NCI-H1048 (cell line): Measurements from ENCODE around the gene ATM.
"Not testable (repeated sequence)": the region's sequence is repeated elsewhere in the genome, so short reads cannot be mapped to it uniquely, and the experiment has no call there.

Experiments
- DNase-seq: peaks from one replicate; lab custom pipeline; 2025; lab: John Stamatoyannopoulos, UW

The ATM gene

DNA sequence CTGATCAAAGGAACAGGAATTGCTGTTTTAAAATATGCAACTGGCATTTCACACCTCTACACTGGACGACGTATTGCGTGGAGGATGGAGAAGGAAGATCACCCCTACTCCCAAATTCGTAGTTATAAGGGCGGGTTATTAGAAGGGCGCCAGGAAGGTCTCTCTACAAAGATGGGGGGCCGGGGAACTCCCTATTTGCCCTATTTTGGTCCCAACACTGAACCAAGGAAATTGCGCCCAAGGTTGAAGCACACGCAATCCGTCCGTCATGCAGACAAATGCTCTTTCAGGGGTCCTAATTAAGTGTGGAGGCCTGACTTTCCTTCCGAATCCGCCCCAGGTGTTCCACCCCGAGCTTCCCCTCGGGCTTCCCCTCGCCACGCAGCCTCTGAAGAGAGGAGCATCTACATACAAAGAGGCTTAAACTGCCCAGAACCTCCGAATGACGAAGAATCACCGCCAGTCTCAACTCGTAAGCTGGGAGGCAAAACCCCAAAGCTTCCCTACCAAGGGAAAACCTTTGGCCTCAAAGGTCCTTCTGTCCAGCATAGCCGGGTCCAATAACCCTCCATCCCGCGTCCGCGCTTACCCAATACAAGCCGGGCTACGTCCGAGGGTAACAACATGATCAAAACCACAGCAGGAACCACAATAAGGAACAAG is 825 bp upstream of the ATM start:
- no peak for DNase-seq

- DNase-seq = no peak
Measured at GRCh38 chr11:108223348-108224149, 682 bp downstream of the ATM start.

DNA sequence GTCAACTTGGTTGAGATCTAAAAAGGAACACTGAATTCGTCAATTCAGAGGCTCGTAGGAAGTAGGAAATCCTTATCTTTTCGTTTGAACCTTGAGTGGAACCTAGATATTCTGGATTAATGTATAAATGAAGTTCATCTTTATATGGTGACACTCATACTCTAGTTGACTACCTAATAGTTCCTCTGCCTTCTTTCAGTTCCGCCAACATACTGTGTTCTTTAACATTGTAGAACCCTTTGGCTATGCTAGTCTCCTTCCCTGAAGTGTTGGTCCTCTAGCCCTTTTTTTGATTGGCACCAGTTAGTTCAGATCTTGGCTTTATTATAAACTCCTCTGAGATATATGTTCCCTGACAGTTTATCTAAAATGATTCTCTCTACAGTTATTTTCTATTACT is 1.5 kb downstream of the ATM start:
- DNase-seq = no peak

GRCh38 chr11:108224911-108225786 is 2.3 kb downstream of the ATM start:
- DNase-seq = no peak

DNA sequence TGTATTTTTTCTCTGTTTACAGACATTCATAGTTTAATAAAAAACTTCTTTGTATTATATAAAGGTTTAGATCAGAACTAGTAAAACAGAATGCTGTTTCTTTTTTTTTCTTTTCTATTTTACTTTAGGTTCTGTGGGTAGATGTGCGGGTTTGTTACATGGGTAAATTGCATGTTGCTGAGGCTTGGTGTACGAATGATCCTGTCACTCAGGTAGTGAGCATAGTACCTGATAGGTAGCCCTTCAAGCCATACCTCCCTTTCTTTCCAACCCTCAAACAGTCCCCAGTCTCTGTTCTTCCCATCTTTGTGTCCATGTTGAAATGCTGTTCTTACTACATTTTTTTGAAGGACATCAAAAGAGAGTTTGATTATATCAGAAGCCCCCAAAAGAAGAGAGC is 3.2 kb downstream of the ATM start:
- DNase-seq = no peak

GRCh38 chr11:108228251-108228650 is 5.4 kb downstream of the ATM start:
- no peak for DNase-seq

DNA sequence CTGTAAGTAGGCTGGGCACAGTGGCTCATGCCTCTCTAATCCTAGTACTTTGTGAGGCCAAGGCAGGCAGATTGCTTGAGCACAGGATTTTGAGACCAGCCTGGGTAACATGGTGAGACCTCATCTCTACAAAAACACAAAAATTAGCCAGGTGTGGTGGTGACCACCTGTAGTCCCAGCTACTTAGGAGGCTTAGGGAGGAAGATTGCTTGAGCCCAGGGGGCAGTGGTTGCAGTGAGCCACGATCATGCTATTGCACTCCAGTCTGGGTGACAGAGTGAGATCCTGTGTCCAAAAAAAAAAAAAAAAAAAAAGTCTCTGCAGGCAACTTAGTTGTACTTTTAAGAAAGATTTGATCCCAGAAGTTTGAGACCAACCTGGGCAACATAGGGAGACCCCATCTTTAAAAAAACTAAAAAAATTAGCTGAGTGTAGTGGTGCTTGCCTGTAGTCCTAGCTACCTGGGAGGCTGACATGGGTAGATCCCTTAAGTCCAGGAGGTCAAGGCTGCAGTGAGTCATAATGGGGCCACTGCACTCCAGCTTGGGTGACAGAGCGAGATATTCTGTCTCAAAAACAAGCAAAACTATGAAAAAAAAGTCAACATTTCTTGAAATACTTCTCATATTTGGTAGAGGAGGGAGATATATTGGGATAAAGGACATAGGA is 10.5 kb downstream of the ATM start:
- DNase-seq = no peak

DNA sequence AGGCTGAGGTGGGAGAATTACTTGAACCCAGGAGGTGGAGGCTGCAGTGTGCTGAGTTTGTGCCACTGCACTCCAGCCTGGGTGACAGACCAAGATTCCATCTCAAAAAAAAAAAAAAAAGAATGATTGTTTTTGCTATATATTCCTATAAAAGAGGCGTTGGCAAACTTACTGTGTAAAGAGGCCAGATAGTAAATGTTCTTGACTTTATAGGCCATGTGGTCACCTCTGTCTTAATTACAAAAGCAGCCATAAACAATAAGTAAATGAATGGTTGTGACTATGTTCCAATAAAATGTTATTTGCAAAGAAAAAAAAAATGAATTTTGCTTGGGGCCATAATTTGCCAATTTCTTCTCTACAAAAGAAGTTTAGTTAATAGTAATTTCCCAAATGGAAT is 12.3 kb downstream of the ATM start:
- no peak for DNase-seq

- DNase-seq = no peak
Measured at GRCh38 chr11:108235633-108236032, 12.8 kb downstream of the ATM start.

- DNase-seq = no peak
Measured at GRCh38 chr11:108237058-108237481, 14.2 kb downstream of the ATM start.

GRCh38 chr11:108239076-108239475 is 16.2 kb downstream of the ATM start:
- DNase-seq = no peak

- DNase-seq = no peak
Measured at GRCh38 chr11:108241330-108242037, 18.6 kb downstream of the ATM start.

DNA sequence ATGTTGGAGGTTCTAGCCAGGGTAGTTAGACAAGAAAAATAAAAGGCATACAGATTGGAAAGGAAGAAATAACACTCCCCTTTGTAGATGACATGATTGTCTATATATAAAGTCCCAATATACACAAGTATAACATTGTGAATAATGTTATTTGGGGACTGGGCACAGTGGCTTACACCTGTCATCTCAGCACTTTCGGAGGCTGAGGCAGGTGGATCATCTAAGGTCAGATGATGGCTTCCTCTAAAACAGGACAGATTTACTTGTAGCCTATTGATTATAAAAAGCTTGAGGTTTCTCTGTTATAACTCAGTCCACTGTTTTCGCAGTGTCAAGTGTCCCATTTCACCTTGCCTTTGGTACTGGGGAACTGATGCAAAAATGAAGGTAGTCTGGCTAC is 19.6 kb downstream of the ATM start:
- no peak for DNase-seq

DNA sequence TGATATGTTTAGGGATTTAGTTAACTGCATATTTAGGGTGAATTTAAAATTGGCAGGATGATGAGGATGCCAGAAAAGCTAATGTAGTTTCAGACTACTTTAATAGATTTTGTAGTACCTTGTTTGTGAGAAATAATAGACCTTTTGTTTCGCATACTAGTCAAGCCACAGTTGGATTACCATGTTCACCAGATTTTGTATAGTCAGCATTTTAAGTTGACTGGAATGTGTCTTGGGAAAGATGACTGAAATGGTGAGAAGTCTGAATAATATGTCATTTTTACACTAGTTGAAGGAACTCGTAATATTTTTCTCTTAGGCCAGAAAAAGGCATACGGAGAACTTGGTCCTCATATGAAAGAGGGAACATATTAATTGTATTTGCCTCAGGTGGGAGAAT is 23.4 kb downstream of the ATM start:
- no peak for DNase-seq

DNA sequence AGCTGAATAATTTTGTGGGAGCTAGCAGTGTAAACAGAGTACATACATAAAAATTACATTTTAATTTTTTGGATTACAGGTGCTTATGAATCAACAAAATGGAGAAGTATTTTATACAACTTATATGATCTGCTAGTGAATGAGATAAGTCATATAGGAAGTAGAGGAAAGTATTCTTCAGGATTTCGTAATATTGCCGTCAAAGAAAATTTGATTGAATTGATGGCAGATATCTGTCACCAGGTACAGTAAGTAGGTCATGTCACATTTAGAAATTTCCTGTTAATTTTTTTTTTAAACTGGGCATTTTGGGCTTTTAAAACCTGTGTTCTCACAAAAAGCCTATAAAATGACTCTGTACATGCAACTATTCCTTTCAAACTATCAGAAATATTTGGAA is 24.0 kb downstream of the ATM start:
- DNase-seq = no peak

- no peak for DNase-seq
Measured at GRCh38 chr11:108253176-108253575, 30.3 kb downstream of the ATM start.

- DNase-seq = no peak
Measured at GRCh38 chr11:108269583-108269982, 46.7 kb downstream of the ATM start.

DNA sequence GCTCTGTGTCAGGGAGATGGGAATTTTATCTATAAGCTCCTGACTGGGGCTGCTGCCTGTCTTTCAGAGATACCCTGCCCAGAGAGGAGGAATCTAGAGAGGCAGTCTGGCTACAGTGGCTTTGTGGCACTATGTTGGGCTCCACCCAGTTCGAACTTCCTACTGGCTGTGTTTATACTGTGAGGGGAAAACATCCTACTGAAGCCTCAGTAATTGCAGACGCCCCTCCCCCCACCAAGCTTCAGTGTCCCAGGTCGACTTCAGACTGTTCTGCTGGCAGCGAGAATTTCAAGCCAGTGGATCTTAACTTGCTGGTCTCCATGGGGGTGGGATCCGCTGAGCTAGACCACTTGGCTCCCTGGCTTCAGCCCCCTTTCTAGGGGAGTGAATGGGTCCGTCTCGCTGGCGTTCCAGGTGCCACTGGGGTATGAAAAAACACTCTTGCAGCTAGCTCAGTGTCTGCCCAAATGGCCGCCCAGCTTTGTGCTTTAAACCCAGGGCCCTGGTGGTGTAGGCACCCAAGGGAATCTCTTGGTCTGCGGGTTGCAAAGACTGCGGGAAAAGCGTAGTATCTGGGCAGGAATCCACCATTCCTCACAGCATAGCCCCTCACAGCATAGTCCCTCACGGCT is 54.2 kb downstream of the ATM start:
- not testable (repeated sequence) for DNase-seq

DNA sequence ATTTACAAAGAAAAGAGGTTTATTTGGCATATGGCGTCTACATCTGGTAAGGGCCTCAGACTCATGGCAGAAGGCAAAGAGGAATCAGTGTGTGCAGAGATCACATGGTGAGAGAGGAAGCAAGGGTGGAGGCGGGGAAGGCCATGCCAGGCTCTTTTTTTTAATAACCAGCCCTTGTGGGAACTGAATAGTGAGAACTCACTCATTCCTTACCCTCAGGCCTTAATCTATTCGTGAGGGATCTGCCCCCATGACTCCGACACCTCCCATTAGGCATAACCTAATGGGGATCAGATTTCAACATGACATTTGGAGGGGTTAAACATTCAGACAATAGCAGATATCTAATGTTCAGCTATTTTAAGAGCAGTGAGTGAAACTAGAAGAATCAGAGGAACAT is 55.7 kb downstream of the ATM start:
- DNase-seq = no peak

DNA sequence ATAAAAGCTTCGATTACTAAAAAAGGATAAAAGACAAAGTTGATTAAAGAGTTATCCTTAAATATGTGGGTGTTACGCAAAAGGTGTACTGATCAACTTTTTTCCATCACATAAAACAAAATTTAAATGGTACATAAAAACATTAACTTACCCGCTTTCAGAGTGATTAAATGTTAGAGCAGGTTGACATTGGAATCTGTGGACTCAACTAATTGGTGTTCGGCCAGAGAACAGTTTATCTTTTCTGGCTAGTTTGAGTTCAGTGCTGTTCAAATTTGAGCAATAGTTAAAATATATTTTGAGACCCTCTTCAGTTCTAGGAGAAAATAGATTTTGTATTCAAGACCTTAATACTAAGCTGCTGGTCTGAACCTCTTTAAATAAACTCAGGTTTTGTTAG is 56.1 kb downstream of the ATM start:
- DNase-seq = no peak

DNA sequence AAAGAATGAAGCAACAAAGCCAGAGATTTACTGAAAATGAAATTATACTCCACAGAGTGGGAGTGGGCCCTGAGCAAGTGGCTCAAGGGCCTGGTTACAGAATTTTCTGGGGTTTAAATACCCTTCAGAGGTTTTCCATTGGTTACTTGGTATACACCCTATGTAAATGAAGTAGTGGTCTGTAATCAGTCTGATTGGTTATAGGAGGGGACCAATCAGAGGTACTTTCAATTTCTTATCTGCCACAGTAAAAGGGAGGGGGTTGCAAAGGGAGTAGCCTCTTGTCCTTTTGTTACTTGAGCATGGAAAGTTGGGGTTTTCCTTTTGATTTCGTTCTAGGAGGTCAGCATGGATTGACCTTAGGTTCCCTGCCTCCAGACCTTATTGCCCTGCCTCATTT is 63.5 kb downstream of the ATM start:
- no peak for DNase-seq
